ENCODE results near the gene CDIPT. TPM values are rescaled to one million over a fixed set of nuclear protein-coding genes. Genes with fewer than 3 reads are reported as not detected.
"Not testable (repeated sequence)": the region's sequence is repeated elsewhere in the genome, so short reads cannot be mapped to it uniquely, and the experiment has no call there.

The CDIPT gene, protein sequence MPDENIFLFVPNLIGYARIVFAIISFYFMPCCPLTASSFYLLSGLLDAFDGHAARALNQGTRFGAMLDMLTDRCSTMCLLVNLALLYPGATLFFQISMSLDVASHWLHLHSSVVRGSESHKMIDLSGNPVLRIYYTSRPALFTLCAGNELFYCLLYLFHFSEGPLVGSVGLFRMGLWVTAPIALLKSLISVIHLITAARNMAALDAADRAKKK
- 37.7 TPM for polyA plus RNA-seq (ENCODE audit: insufficient read length)

DNA sequence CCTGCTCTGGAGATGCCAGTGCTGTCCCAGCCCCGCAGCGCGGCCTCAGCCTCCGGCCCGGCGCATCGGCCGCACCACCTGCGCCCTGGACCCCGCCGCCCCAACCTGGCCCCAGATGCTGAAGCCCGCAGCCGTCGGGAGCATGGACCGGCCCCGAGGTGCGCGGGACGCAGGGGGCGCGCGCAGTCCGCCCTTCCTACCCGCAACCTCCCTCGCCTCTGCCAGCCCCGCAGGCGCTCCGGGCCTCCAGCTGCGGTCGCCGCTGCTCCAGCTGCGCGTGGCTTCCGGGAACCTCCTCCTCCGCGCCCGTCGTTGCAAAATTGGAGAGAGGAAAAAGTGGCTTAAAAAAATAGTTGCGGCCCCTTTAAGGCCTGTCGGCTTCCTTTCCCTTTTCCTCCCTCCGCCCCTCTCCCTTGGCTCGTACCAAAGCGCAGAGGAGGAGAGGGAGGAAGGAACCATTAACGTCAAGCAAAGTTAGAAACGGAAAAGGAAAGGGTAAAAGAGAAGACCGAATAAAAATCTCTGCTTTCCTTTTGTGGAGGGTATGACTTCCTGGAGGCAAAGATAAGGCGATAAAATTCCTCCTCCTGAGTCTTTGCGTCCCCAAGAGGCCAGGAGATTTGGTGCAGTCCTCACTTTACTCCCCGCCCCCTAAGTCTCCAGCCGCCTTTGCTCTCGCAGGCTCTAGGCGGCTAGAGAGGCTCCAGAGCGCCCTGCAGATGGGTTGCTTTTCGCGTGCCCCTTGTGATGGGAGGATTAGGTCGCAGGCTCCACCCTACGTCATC lies at the start of gene CDIPT:
CDIPT (minus strand) TSS at position 343 of the 785 bp plus-strand sequence. CDS start 369 bp downstream, outside the sequence.
- DNase-seq (ENCODE audit: low read depth) = peak; percentile 94

DNA sequence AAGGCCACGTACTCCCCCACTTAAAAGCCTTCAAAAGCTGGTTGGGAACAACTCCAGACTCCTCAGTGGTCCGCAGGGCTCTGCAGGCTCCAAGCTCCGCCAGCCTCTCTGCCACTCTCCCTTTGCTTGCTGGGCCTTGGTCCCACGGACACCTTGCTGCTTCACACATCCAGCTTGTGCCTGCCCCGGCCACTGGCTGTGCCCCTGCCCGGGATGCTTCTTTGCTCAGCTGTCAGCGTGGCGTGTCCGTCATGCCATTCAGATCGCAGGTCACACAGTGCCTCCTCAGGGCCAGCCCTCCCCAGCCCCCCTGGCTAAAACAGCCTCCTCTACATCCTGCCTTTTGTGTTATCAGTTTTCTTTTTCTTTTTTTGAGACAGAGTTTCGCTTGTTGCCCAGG lies 49.1 kb upstream of the CDIPT start:
- no peak for DNase-seq (ENCODE audit: low read depth)

DNA sequence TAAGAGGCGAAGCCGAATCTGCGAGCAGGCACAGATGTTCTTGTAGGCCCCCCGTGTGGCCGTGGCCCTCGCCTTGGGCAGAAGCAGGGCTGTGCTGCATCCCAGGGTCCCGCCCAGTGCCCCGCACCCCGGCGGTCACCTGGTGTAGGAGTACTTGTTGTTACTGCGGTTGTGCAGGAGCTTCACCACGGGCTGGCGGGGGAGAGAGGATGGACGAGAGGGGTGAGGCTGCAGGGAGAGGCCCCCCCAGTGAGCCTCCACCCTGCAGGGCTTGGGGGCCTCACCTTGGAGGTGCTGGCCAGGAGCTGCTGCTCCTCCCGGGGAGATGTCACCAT lies 48.6 kb upstream of the CDIPT start:
- DNase-seq (ENCODE audit: low read depth) = no peak

DNA sequence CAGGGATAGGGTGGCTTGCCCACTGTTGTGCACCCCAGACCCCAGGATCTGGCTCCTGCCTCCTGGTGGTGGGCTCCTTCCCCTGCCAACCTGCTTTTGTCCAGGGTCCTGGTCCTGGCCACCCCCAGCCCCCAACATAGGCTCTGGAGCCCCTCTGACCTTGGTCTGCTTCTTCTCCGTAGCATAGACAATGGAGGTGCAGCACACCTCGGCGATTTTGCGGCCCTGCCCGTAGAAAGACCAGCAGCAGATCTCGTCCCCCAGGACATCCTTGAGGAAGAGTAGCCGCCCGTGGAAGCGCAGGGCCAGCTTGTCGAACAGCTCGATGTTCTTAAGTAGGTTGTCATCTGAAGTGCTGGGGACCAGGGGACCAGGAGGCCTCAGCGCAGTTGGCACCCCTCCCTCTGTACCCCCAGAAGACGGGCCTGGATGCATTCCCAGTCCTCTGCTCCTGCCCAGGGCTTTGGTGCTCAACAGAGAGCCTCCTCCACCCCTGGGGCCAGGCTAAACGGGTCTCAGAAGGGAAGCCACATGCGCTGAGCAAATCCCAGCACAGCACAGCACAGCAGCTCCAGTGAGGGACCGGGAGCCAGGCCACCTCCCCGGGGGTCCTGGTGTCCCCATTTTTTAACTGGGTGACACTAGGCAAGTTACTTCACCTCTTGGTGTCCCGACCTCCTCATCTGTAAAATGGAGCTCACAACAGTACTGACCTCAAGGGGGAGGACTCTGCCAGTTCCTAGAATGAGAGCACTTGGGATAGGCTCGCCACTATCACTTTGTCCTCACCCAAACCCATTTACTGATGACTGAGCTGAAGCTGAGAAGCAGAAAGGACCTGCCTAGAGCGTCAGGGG lies 48.0 kb upstream of the CDIPT start:
- DNase-seq (ENCODE audit: low read depth) = no peak

DNA sequence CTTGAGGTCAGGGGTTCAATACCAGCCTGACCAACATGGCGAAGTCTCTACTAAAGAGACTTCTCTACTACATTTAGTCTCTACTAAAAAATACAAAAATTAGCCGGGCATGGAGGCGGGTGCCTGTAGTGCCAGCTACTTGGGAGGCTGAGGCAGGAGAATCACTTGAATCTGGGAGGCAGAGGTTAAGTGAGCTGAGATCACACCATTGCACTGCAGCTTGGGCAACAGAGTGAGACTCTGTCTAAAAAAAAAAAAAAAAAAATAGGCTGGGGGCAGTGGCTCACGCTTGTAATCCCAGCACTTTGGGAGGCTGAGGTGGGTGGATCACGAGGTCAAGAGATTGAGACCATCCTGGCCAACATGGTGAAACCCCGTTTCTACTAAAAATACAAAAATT lies 46.8 kb upstream of the CDIPT start:
- not testable (repeated sequence) for DNase-seq (ENCODE audit: low read depth)

DNA sequence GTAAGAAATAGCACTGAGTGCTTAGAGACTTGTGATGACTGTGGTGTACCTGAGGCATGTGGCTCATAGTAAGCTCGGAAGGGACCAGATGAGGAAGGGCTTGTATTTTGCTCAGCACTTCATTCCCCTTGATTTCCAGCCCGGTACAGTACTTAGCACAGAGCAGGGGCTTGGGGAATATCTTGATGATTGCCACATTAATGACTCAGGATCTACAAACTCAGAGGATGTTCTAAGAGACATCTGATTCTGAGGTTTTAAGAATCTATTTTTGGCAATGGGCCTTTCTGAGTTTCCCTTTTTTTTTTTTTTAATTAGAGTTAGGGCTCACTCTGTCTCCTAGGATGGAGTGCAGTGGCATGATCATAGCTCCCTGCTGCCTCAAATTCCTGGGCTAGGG lies 46.4 kb upstream of the CDIPT start:
- DNase-seq (ENCODE audit: low read depth) = no peak

DNA sequence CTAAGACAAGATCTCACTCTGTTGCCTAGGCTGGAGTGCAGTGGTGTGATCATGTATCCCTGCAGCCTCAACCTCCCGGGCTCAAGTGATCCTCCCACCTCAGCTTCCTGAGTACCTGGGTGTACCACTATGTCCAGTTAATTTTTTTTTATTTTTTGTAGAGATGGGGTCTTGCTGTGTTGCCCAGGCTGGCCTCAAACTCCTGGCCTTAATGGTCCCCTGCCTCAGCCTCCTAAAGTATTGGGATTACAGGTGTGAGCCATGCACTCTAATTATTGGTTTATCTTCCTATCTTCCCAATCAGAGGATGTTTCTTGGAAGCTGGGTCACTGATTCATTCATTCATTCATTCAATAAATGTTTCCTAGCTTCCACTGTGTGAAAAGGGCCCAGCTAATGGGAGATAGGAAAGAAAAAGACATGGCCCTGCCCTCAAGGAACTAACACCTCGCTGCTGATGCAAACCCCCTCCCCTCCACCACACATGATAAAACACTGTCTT lies 45.7 kb upstream of the CDIPT start:
- DNase-seq (ENCODE audit: low read depth) = no peak

DNA sequence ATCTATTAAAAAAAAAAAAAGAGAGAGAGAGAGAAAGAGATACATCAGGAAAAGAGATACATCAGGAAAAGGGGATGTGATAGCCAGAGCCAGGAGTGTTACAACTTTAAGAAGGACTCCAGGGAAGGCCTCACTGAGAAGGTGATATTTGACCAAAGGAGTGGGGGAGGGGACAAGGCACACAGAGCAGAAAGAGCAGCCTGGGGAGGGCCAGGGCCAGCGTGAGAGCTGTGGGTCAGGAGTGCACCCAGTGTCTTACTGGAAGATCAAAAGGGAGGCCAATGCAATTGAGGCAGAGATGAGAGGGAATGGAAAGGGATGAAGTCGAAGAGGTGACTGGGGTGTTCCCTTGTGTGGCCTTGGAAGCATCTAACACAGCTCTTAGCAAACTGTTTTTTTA lies 44.9 kb upstream of the CDIPT start:
- no peak for DNase-seq (ENCODE audit: low read depth)

DNA sequence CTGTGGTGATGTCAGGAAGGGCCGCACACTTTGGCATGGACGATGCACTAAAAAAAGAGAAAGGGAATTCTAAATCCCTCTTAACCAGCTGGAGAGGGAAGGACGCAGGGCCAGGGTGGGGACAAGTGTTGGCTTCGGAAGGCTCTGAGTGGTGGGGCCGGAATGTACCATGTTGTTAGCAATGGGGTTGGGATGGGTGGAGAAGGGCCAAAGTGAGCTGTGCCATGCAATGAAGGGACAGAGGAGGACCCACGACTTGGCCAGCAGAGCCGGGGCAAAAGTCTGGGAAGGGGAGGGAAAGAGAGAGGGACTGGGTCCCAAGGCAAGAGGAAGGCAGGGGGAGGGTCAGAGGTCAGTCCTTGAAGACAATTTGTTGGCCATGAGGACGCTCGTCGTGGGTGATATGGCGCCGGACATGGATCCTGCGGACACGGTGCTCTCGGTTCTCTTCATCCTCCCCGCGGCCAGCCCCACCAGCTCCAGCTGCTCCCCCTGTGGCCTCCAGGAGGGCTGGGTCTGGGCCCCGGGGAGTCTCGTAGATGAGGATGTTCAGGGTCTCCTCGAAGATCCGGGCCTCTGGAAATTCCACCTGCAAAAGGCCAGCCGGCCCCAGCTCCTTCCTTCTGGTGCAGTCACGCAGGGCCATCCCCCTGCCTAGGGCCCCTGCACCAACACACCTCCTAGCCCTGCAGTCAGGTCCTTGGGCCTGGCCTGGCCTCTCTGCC lies 43.7 kb upstream of the CDIPT start:
- no peak for DNase-seq (ENCODE audit: low read depth)

DNA sequence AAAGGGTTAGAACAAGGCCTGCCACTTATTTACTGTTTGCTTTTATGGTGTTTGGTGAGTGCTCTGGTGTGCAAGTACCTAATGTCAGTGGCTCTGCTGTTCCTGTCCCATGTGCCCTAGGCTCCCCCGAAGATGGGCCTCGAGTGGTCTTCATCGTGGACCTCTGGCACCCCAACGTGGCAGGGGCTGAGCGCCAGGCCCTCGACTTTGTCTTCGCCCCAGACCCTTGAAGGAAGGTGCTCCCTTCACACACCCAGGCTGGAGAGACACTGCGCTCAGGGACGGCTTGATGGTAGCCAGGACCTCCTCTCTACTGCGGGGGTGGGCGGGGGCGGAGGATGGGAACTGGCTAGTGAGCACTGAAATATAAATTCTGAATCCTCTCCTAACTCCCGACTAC lies 42.6 kb upstream of the CDIPT start:
- no peak for DNase-seq (ENCODE audit: low read depth)

DNA sequence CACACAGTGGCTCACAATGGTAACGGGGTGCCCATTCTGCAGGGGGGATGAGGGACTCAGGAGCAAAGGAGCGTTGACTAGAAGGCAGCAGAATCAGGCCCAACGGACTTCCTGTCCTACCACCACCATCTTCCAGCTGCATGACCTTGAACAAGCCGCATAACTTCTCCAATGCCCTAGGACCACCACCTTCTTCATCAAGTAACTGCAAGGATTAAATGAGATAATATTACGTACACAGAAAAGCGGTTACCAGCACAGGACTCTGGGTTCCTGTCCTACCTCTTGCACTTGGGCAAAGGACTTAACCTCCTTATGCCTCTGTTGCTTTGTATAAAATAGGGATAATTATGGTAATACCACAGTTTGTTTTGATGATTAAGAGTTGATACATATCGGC lies 41.9 kb upstream of the CDIPT start:
- no peak for DNase-seq (ENCODE audit: low read depth)

DNA sequence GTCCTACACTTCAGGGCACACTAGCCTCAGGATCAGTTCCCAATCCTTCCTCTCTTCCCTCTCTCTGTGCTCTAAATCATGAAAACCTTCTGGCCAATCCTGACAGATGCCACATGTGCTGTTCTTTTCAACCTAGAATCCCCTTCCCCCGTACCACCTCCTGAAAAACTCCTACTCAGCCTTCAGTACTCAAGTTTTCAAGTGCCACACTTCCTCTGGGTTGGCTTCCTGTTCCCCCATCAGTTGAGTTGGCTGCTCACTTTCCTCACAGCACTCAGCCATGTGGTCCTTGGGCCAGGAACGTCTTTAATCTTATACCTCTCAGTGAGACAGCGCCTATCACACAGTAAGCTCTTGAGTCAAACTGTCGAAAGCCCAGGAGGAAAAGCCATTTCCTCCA lies 40.6 kb upstream of the CDIPT start:
- no peak for DNase-seq (ENCODE audit: low read depth)

DNA sequence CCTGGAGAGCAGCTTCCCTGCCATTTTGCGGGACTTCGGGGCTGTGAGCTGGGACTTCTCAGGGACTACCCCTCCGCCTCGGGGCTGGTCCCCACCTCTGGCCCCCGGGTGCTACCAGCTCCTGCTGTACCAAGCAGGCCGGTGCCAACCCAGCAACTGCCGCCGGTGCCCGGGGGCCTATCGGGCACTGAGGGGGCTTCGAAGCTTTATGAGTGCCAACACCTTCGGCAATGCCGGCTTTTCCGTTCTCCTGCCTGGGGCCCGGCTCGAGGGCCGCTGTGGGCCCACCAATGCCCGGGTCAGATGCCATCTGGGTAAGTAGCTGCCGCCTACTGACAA lies 38.5 kb upstream of the CDIPT start:
- no peak for DNase-seq (ENCODE audit: low read depth)

DNA sequence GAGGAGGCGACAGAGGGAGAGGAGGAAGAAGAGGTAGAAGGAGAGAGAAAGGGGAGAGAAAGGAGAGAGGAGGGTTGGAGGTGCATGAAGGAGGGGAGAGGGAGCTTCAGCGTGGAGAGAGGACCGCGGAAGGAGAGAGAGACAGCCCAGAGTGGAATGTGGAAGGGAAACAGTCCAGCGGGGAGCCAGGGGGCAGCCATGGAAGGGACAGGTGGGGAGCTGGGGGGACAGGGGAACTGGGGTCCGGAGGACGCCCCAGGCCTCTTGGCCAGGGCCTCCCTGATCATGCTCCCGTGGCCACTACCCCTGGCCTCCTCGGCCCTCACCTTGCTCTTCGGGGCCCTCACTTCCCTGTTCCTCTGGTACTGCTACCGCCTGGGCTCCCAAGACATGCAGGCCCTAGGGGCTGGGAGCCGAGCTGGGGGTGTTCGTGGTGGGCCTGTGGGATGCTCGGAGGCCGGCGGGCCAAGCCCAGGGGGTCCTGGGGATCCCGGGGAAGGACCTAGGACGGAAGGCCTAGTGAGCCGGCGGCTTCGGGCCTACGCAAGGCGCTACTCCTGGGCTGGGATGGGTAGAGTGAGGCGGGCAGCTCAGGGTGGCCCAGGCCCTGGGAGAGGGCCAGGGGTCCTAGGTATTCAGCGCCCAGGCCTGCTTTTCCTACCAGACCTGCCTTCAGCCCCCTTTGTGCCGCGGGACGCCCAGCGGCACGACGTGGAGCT lies 38.0 kb upstream of the CDIPT start:
- DNase-seq (ENCODE audit: low read depth) = no peak

DNA sequence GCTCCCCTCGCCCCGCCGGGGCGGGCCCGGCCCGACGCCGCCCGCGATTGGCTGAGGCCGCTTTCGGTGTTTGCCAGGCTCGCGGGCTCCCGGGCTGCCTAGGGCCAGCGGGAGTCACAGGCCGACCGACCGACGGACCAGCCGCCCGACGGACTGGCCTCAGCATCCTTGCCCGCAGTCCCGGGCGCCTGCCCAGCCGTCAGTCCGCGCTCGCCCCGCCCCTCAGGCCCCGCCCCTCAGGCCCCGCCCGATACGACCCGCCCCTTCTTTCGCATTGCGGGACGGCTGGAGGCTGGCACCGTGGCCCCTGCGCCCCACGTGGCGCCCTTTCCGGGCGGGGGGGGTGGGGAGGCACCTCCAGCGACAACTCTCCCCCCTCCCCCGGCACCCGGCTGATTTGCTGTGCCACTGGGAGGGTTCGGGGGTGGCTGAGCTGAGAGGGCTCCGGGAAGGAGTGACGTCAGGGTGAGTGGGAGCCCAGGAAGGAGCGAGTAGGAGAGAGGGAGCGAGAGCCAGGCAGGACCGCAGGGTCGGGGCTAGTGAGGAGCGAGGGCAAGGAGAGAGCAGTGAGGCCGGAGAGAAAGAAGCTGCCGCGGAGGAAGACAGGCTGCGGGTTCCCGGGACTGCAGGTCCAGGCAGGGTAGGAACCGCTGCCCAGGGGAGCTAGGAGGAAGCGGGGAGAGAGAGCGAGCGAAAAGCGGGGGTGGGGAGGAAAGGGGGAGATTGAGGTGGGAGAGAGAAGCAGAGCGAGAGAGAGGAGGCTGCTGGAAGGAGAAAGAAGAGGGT lies 37.3 kb upstream of the CDIPT start, which contains the start of gene ASPHD1:
ASPHD1 (plus strand) TSS at position 387 of the 786 bp plus-strand sequence. CDS start 484 bp downstream, outside the sequence.
- DNase-seq (ENCODE audit: low read depth) = no peak

DNA sequence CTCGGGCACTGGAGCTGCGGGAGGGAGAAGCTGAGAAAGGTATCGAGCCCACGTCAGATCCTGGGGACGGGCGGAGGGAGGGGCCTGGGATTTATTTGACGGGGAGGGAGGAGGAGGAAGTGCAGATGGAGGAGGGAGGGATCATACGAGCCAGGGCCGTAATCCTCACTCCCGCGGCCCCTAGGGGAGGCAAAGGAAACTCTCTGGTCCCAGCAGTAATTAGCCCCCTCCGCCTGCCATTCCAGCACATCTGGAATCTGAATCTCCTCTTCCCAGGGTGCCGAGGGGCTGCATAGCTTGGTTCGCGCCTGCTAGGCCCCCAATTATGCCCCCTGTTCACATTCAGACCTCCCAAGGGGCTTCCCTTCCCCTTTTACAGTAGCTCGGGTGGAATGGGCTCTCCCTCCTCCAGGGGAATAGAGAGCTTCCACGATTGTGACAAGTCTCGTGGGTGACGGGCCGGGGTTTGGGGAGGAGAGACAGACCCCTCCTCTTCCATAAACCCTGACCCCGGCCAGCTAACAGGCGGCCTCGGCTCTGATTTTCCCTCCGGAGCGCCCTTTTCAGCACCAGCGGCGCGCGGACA lies 36.6 kb upstream of the CDIPT start, which contains the start of gene SEZ6L2:
SEZ6L2 (minus strand) TSS at position 35 of the 586 bp plus-strand sequence. CDS start 531 bp downstream, outside the sequence.
- no peak for DNase-seq (ENCODE audit: low read depth)

DNA sequence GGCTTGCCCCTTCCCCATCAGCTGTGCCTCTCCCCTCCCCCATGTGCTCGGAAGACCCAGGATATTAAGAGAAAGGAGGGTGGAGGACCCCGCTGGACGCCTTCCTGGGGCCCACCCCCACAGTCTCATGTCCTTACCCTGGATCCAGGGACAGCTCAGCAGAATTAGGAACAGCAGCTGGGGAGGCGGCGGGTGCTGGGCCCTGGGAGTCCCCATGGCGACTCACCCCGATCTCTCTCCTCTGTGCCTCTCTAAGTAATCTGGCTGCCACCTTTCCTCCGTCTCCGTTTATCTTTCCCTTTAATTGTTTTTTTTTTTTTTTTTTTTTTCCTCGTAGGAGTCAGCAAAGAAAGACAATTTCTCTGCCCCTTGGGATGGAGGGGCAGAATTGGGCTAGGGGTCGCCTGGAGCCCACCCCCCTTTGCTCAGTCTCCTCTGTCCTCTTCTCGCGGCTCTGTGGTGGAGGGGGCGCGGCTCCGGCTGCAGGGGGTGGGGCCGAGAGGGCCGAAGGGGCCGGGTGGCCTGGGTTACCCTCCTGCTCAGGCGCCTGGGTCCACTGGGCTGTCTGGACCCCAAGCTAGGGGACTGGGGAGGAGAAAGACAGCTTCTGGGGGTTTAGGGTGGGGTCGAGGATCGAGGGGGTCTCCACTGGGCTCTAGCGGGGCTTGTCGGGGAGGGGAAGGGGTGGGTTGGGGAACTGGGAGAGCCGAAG lies 35.9 kb upstream of the CDIPT start:
- DNase-seq (ENCODE audit: low read depth) = no peak

DNA sequence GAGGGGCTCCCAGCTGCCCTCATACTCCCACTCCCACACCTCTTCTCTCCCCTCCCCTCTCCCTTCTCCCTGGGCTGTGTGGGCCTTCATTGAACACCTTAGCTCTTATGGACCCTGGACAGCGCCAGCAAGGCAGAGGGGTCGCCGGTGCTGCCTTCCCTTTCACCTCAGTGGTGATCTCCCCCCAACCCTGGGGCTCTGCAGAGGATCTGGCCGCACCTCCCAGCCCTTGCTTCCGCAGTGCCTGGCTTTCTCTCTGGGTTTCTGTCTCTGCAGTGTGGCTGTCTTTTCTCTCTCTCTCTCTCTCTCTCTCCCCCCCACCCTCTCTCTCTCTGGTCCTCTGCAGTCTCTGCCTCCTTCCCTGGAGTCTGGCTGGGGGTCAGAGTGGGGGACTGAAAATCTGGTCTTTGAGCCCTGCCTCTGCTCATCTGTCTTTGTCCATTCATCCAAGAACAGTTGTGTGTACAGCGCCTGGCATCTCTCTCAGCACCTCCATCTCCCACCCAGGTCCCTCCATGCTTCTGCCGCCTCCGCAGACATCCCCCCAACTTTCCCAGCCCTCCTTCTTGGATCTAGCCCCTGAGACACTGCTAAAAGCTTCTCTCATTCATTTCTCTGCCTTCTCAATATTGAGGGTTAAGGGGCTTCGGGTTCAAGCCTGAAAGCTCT lies 35.2 kb upstream of the CDIPT start:
- no peak for DNase-seq (ENCODE audit: low read depth)
